Hematopoietic multipotent progenitor cell treated with erythropoietin and hydrocortisone succinate and interleukin-3 and kit ligand, for 4 days (in vitro differentiated cells): Measurements from ENCODE around the gene ST6GALNAC3.
"Not testable (repeated sequence)": the region's sequence is repeated elsewhere in the genome, so short reads cannot be mapped to it uniquely, and the experiment has no call there.

ENCODE experiments used
- DNase-seq: peaks from one replicate; pipeline ENCODE4 v3.0.0-alpha.2; 2015

Gene ST6GALNAC3

GRCh38 chr1:76292418-76293184 is 218.1 kb downstream of the ST6GALNAC3 start:
- DNase-seq: no peak

GRCh38 chr1:76293831-76294230 is 219.3 kb downstream of the ST6GALNAC3 start:
- DNase-seq: no peak

- DNase-seq: no peak
Observed at GRCh38 chr1:76294482-76295194, 220.1 kb downstream of the ST6GALNAC3 start.

GRCh38 chr1:76298399-76298798 is 223.9 kb downstream of the ST6GALNAC3 start:
- DNase-seq: no peak

GRCh38 chr1:76299036-76299435 is 224.5 kb downstream of the ST6GALNAC3 start:
- no peak for DNase-seq

GRCh38 chr1:76300556-76300955 is 226.0 kb downstream of the ST6GALNAC3 start:
- DNase-seq: no peak

- no peak for DNase-seq
Observed at GRCh38 chr1:76302711-76303339, 228.3 kb downstream of the ST6GALNAC3 start.

- DNase-seq: no peak
Observed at GRCh38 chr1:76303340-76303717, 228.8 kb downstream of the ST6GALNAC3 start.

GRCh38 chr1:76313304-76313703 is 238.8 kb downstream of the ST6GALNAC3 start:
- no peak for DNase-seq

GRCh38 chr1:76314730-76315129 is 240.2 kb downstream of the ST6GALNAC3 start:
- DNase-seq: no peak

- no peak for DNase-seq
Observed at GRCh38 chr1:76317299-76317900, 242.9 kb downstream of the ST6GALNAC3 start.

GRCh38 chr1:76330991-76331603 is 256.6 kb downstream of the ST6GALNAC3 start:
- peak; percentile 84 for DNase-seq

GRCh38 chr1:76335882-76336281 is 261.3 kb downstream of the ST6GALNAC3 start:
- DNase-seq: no peak

GRCh38 chr1:76336931-76337371 is 262.4 kb downstream of the ST6GALNAC3 start:
- DNase-seq: no peak

GRCh38 chr1:76337542-76338219 is 263.1 kb downstream of the ST6GALNAC3 start:
- no peak for DNase-seq

GRCh38 chr1:76340056-76340455 is 265.5 kb downstream of the ST6GALNAC3 start:
- DNase-seq: no peak

- DNase-seq: not testable (repeated sequence)
Observed at GRCh38 chr1:76341816-76342215, 267.3 kb downstream of the ST6GALNAC3 start.

GRCh38 chr1:76343356-76343755 is 268.8 kb downstream of the ST6GALNAC3 start:
- DNase-seq: no peak

GRCh38 chr1:76351655-76352054 is 277.1 kb downstream of the ST6GALNAC3 start:
- no peak for DNase-seq

GRCh38 chr1:76352741-76353435 is 278.3 kb downstream of the ST6GALNAC3 start:
- no peak for DNase-seq

GRCh38 chr1:76354236-76354635 is 279.7 kb downstream of the ST6GALNAC3 start:
- no peak for DNase-seq

GRCh38 chr1:76366726-76367125 is 292.2 kb downstream of the ST6GALNAC3 start:
- no peak for DNase-seq
